Coronary artery (tissue), 2 donors: ENCODE measurements around the gene DRICH1.
"Not testable (repeated sequence)": the region's sequence is repeated elsewhere in the genome, so short reads cannot be mapped to it uniquely, and the experiment has no call there.

ENCODE experiments used
- DNase-seq: peaks from one replicate; pipeline ENCODE4 v3.0.0-alpha.2; 2017; ENCODE audit warnings: low spot score
- H3K27ac ChIP-seq, 2 donors: fragments of 200-600 bp; sonication (generic); one replicate each; pipeline ENCODE4 v1.5.1; 2016 to 2019
- H3K4me3 ChIP-seq: fragments of 200-600 bp; sonication (generic); 2 replicates; pipeline ENCODE4 v1.5.1; 2016; ENCODE audit warnings: mild to moderate bottlenecking, moderate library complexity
- CTCF ChIP-seq: fragments of 200-600 bp; sonication (generic); IDR thresholded peaks from one replicate; pipeline ENCODE4 v1.5.1; 2019; ENCODE audit warnings: antibody characterized with exemption

DRICH1 gene

GRCh38 chr22:23652711-23653110 lies 20.6 kb upstream of the DRICH1 start:
- H3K4me3 ChIP-seq = no peak overlapping the region
- TF ChIP-seq CTCF = no peak
- DNase-seq = no peak
- no peak overlapping the region for H3K27ac ChIP-seq

GRCh38 chr22:23652286-23652685 lies 20.2 kb upstream of the DRICH1 start:
- Histone ChIP-seq H3K4me3 (no peak overlapping the region), H3K27ac (no peak overlapping the region)
- DNase-seq = no peak
- no peak for TF ChIP-seq CTCF

DNA sequence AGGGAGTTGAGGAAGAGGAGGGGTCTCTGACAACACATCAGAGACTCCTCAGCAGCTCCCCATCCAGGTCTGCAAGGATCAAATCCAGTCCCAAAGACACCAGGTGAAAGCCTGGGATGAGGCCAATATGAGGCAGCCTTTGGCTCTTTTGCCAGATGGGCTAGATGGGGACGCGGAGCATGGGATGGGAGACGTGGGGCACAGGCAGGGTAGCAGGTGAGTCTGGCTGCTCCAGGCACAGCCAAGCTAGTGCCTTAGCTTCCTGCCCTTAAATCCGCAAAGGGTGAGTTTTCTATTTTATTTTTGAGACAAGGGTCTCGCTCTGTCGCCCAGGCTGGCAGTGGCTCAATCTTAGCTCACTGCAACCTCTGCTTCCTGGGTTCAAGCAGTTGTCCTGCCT lies 19.6 kb upstream of the DRICH1 start:
- no peak for TF ChIP-seq CTCF
- no peak overlapping the region for H3K27ac ChIP-seq
- no peak overlapping the region for H3K4me3 ChIP-seq
- no peak for DNase-seq

DNA sequence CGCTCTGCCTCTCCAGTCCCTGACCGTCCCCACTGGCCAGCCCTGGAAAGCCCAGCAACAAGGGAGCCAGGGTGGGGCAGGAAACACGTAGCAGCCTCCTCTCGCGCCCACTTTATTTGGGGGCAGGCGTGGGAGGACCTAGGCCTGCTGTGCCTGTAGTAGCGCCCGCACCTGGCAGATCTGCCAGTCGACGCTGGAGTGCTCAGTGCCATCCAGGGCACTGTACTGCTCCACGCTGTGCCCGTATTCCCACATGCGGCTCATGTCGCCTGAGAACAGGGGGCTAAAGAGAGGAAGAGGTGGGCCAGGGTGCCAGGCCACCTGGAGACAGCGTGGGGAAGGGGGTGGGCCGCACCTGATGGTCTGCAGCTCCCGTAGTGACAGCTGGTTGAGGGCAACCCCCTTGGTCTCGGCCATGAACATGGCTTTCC lies 17.0 kb upstream of the DRICH1 start:
- H3K4me3 ChIP-seq = no peak overlapping the region
- no peak for DNase-seq
- TF ChIP-seq CTCF = no peak
- no peak overlapping the region for H3K27ac ChIP-seq

- DNase-seq, H3K4me3 ChIP-seq, H3K27ac ChIP-seq: not testable (repeated sequence)
Measured at GRCh38 chr22:23646526-23646925, 14.4 kb upstream of the DRICH1 start.

- not testable (repeated sequence) for DNase-seq, H3K4me3 ChIP-seq, H3K27ac ChIP-seq
Measured at GRCh38 chr22:23640206-23640605, 8.1 kb upstream of the DRICH1 start.

- TF ChIP-seq CTCF = no peak
- Histone ChIP-seq H3K4me3 (no peak overlapping the region), H3K27ac (no peak overlapping the region)
- no peak for DNase-seq
Measured at GRCh38 chr22:23639661-23640060, 7.5 kb upstream of the DRICH1 start.

DNA sequence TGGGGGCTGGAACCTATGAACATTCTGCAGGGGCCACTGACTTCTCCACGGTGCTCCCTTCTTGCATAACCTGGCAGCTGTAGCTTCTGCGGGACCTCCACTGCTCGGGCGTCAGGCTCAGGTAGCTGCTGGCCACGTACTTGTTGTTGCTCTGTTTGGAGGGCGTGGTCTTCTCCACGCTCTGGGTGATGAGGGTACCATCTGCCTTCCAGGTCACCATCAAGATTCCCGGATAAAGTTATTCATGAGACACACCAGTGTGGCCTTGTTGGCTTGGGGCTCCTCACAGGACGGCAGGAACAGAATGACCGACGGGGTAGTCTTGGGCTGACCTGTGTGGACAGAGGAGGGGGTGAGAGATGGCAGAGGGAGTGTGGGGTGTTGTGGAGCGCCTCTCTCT lies 6.5 kb upstream of the DRICH1 start:
- DNase-seq = no peak
- H3K27ac ChIP-seq = no peak overlapping the region
- no peak overlapping the region for H3K4me3 ChIP-seq
- TF ChIP-seq CTCF = no peak

- not testable (repeated sequence) for H3K4me3 ChIP-seq, DNase-seq, H3K27ac ChIP-seq
Measured at GRCh38 chr22:23635291-23635690, 3.2 kb upstream of the DRICH1 start.

DNA sequence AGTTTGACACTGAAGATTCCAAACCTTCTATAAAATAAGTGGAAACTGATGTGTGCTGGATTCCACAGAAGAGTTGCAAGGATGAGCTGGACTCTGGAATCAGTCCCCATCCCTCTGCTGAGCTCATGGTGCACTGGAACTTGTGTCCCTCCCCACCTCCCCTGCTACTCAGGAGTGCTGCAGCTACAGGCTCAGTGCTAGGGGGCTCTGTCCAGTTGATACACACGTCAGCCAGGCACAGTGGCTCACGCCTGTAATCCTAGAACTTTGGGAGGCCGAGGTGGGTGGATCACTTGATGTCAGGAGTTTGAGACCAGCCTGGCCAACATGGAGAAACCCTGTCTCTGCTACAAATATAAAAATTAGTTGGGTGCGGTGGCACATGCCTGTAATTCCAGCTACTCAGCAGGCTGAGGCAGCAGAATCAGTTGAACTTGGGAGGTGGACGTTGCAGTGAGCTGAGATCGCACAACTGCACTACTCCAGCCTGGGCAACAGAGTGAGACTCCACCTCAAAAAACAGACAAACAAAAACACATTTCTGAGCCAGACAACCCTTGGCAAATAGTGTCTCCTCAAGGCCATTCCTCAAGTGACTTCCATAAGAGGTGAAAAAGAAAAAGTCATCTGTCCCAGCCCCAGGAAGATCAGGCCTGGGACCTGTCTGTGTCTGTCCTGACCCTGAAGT lies 3.9 kb downstream of the DRICH1 start:
- H3K27ac ChIP-seq, DNase-seq: not testable (repeated sequence)

GRCh38 chr22:23627401-23628055 lies 4.6 kb downstream of the DRICH1 start:
- not testable (repeated sequence) for H3K4me3 ChIP-seq, DNase-seq, H3K27ac ChIP-seq

More for the DNA sequence above, 3.9 kb downstream of the DRICH1 start:
- H3K4me3 ChIP-seq = not testable (repeated sequence)
